ENCODE data around the gene VPS11.

VPS11 gene

GRCh38 chr11:119025541-119025940 is 42.1 kb upstream of the VPS11 start:
- H3K4me3 ChIP-seq (ENCODE audit: low read length) = no peak overlapping the region
- H3K9me3 ChIP-seq (ENCODE audit: insufficient read depth, low read length) = no peaks in the 10 kb centered on the region
- TF ChIP-seq CTCF (IDR thresholded peaks at IDR 0.05; ENCODE audit: low read depth, low read length) (no peak), EZH2phosphoT487 (IDR thresholded peaks at IDR 0.05; ENCODE audit: low read depth) (no peak)
- no peak overlapping the region for H3K4me2 ChIP-seq (ENCODE audit: low read length)
- no peak overlapping the region for H3K27ac ChIP-seq (ENCODE audit: low read length)
- H3K9ac ChIP-seq (ENCODE audit: low read length) = no peak overlapping the region
- H3K4me1 ChIP-seq (ENCODE audit: low read length) = peaks cover 19% of the 10 kb centered on the region
- no peaks in the 10 kb centered on the region for H3K27me3 ChIP-seq (ENCODE audit: low read depth, low read length)
- no peak overlapping the region for H2AFZ ChIP-seq (ENCODE audit: low read depth, low read length)
- peaks cover 54% of the 10 kb centered on the region for H3K36me3 ChIP-seq (replicated peaks; ENCODE audit: low read depth, low read length)
- peaks cover 40% of the 10 kb centered on the region for H3K79me2 ChIP-seq (ENCODE audit: low read length)
- no peaks in the 10 kb centered on the region for H4K20me1 ChIP-seq (ENCODE audit: insufficient read depth, low read length)

GRCh38 chr11:119025978-119026766 is 41.4 kb upstream of the VPS11 start:
- no peak overlapping the region for H3K27ac ChIP-seq (ENCODE audit: low read length)
- H3K4me2 ChIP-seq (ENCODE audit: low read length) = no peak overlapping the region
- no peaks in the 10 kb centered on the region for H3K27me3 ChIP-seq (ENCODE audit: low read depth, low read length)
- no peaks in the 10 kb centered on the region for H3K9me3 ChIP-seq (ENCODE audit: insufficient read depth, low read length)
- peaks cover 54% of the 10 kb centered on the region for H3K36me3 ChIP-seq (replicated peaks; ENCODE audit: low read depth, low read length)
- peaks cover 19% of the 10 kb centered on the region for H3K4me1 ChIP-seq (ENCODE audit: low read length)
- TF ChIP-seq CTCF (IDR thresholded peaks at IDR 0.05; ENCODE audit: low read depth, low read length) (no peak), EZH2phosphoT487 (IDR thresholded peaks at IDR 0.05; ENCODE audit: low read depth) (no peak)
- no peak overlapping the region for H3K4me3 ChIP-seq (ENCODE audit: low read length)
- no peak overlapping the region for H2AFZ ChIP-seq (ENCODE audit: low read depth, low read length)
- no peak overlapping the region for H3K9ac ChIP-seq (ENCODE audit: low read length)
- no peaks in the 10 kb centered on the region for H4K20me1 ChIP-seq (ENCODE audit: insufficient read depth, low read length)
- peaks cover 34% of the 10 kb centered on the region for H3K79me2 ChIP-seq (ENCODE audit: low read length)

GRCh38 chr11:119026970-119027369 is 40.6 kb upstream of the VPS11 start:
- Histone ChIP-seq H3K4me2 (ENCODE audit: low read length) (no peak overlapping the region), H3K79me2 (ENCODE audit: low read length) (peaks cover 28% of the 10 kb centered on the region)

More at GRCh38 chr11:119026970-119027369, 40.6 kb upstream of the VPS11 start:
- TF ChIP-seq EZH2phosphoT487 (IDR thresholded peaks at IDR 0.05; ENCODE audit: low read depth) (no peak), CTCF (IDR thresholded peaks at IDR 0.05; ENCODE audit: low read depth, low read length) (no peak)
- Histone ChIP-seq H3K4me3 (ENCODE audit: low read length) (no peak overlapping the region), H3K4me1 (ENCODE audit: low read length) (peaks cover 19% of the 10 kb centered on the region), H3K9me3 (ENCODE audit: insufficient read depth, low read length) (no peaks in the 10 kb centered on the region), H4K20me1 (ENCODE audit: insufficient read depth, low read length) (no peaks in the 10 kb centered on the region), H2AFZ (ENCODE audit: low read depth, low read length) (no peak overlapping the region), H3K27me3 (ENCODE audit: low read depth, low read length) (no peaks in the 10 kb centered on the region), H3K9ac (ENCODE audit: low read length) (no peak overlapping the region), H3K27ac (ENCODE audit: low read length) (no peak overlapping the region), H3K36me3 (replicated peaks; ENCODE audit: low read depth, low read length) (peaks cover 51% of the 10 kb centered on the region)

Measured in OCI-LY3 (cell line).